GM19455 (cell line): Measurements from ENCODE around the gene PIK3CA.
"Not testable (repeated sequence)": the region's sequence is repeated elsewhere in the genome, so short reads cannot be mapped to it uniquely, and the experiment has no call there.

Experiments used
- ATAC-seq: cut with Tn5 transposase; IDR thresholded peaks from one replicate; pipeline ENCODE4 v1.9.1; 2021; ENCODE audit not compliant: unreplicated experiment

Gene PIK3CA

GRCh38 chr3:179196098-179196497 lies 47.9 kb downstream of the PIK3CA start:
- peak; percentile 86 for ATAC-seq

- ATAC-seq = no peak
Measured at GRCh38 chr3:179196700-179197099, 48.5 kb downstream of the PIK3CA start.

GRCh38 chr3:179200790-179201189 lies 52.6 kb downstream of the PIK3CA start:
- no peak for ATAC-seq

GRCh38 chr3:179215550-179215949 lies 67.4 kb downstream of the PIK3CA start:
- ATAC-seq = not testable (repeated sequence)

- ATAC-seq = not testable (repeated sequence)
Measured at GRCh38 chr3:179218213-179218612, 70.1 kb downstream of the PIK3CA start.

GRCh38 chr3:179223548-179223947 lies 75.4 kb downstream of the PIK3CA start:
- no peak for ATAC-seq

GRCh38 chr3:179224584-179224983 lies 76.4 kb downstream of the PIK3CA start:
- ATAC-seq = no peak

- ATAC-seq = no peak
Measured at GRCh38 chr3:179227349-179227748, 79.2 kb downstream of the PIK3CA start.

- no peak for ATAC-seq
Measured at GRCh38 chr3:179229177-179229576, 81.0 kb downstream of the PIK3CA start.

- no peak for ATAC-seq
Measured at GRCh38 chr3:179233043-179233442, 84.9 kb downstream of the PIK3CA start.

GRCh38 chr3:179234199-179234598 lies 86.0 kb downstream of the PIK3CA start:
- no peak for ATAC-seq

GRCh38 chr3:179236669-179237301 lies 88.6 kb downstream of the PIK3CA start:
- ATAC-seq = peak; percentile 81

GRCh38 chr3:179240299-179240698 lies 92.1 kb downstream of the PIK3CA start:
- not testable (repeated sequence) for ATAC-seq

- ATAC-seq = not testable (repeated sequence)
Measured at GRCh38 chr3:179242859-179243258, 94.7 kb downstream of the PIK3CA start.

- ATAC-seq = no peak
Measured at GRCh38 chr3:179244878-179245277, 96.7 kb downstream of the PIK3CA start.

GRCh38 chr3:179247289-179248015 lies 99.3 kb downstream of the PIK3CA start:
- no peak for ATAC-seq

GRCh38 chr3:179250803-179251476 lies 102.8 kb downstream of the PIK3CA start, which contains the start of gene KCNMB3:
KCNMB3 (minus strand) TSS chr3:179251114; CDS start chr3:179250990, 124 bp downstream.
- ATAC-seq = no peak

GRCh38 chr3:179256813-179257212 lies 108.7 kb downstream of the PIK3CA start:
- no peak for ATAC-seq

GRCh38 chr3:179257742-179258141 lies 109.6 kb downstream of the PIK3CA start:
- ATAC-seq = not testable (repeated sequence)

- ATAC-seq = no peak
Measured at GRCh38 chr3:179258820-179259219, 110.7 kb downstream of the PIK3CA start.

- ATAC-seq = not testable (repeated sequence)
Measured at GRCh38 chr3:179259959-179260756, 112.0 kb downstream of the PIK3CA start.
